Astrocyte of the spinal cord (primary cell): Measurements from ENCODE around the gene FANCD2.

Experiments
- DNase-seq: peaks from one replicate; pipeline ENCODE4 v3.0.0; 2011; ENCODE audit warnings: low read depth, low spot score
- H3K4me3 ChIP-seq: 2 replicates; pipeline ENCODE4 v1.5.1; 2011; ENCODE audit warnings: low read depth, mild to moderate bottlenecking, low read length, moderate library complexity
- in situ Hi-C: cut with HindIII; loops from 2 replicates; pipeline ENCODE4 v1.10.0; 2017; ENCODE audit warnings: low sequenced_read_pairs
- TF ChIP-seq, protein P1 (sequence below): IDR thresholded peaks from 2 replicates; pipeline ENCODE4 v1.5.1; 2012; ENCODE audit warnings: low read depth, mild to moderate bottlenecking, low read length, inconsistent platforms

FANCD2 gene

DNA sequence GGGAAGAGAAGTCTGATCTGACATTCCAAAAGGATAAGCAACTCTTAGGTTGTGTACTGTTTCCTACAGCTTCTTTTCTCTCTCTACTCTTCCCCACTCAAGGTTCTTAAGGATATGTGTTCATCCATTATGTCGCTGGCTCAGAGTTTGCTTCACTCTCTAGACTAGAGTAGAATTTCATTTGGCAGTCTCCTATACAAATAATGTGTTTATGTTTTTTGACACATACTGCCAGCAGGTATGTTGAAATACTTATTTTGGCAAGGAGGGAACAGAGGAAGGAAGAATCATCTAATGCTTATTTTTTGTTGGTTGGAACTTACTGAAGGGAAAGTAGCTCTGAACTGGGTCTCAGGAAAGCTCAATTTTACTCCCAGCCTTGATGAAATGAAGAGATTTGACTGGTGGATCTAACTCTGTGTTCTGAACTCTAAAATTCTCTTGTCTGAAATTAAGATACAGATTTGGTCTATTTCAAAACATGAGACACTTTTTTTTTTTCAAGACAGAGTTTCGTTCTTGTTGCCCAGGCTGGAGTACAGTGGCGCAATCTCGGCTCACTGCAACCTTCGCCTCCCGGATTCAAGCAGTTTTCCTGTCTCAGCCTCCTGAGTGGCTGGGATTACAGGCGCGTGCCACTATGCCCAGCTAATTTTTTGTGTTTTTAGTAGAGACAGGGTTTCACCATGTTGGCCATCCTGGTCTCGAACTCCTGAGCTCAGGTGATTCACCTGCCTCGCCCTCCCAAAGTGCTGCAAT is 32.0 kb upstream of the FANCD2 start:
- H3K4me3 ChIP-seq, result no peak overlapping the region

DNA sequence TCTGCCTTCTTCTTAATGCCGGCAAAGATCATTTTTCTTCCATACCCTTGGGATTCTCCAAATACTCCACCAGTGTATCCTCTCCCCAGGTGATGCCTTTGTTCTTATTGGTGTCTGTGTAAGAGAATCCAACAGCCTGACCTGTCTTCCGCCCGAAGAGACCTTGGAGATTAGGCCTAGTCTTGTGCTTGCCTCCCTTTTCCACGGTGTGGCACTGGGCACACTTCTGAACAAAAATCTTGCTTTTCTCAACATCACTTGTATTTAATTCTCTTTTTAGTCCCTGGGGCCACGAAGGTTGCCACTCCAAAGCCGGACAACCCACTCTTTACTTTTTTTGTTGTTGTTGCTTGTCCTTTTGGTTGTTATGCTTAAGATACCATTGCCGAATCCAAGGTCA is 25.6 kb upstream of the FANCD2 start:
- DNase-seq, result no peak
- TF ChIP-seq, protein P1, sequence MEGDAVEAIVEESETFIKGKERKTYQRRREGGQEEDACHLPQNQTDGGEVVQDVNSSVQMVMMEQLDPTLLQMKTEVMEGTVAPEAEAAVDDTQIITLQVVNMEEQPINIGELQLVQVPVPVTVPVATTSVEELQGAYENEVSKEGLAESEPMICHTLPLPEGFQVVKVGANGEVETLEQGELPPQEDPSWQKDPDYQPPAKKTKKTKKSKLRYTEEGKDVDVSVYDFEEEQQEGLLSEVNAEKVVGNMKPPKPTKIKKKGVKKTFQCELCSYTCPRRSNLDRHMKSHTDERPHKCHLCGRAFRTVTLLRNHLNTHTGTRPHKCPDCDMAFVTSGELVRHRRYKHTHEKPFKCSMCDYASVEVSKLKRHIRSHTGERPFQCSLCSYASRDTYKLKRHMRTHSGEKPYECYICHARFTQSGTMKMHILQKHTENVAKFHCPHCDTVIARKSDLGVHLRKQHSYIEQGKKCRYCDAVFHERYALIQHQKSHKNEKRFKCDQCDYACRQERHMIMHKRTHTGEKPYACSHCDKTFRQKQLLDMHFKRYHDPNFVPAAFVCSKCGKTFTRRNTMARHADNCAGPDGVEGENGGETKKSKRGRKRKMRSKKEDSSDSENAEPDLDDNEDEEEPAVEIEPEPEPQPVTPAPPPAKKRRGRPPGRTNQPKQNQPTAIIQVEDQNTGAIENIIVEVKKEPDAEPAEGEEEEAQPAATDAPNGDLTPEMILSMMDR, result no peak
- in situ Hi-C loops, result no loop called here
- no peak overlapping the region for H3K4me3 ChIP-seq

More for the DNA sequence above, 32.0 kb upstream of the FANCD2 start:
- TF ChIP-seq, protein P1, result no peak
- DNase-seq, result peak; percentile 50
- in situ Hi-C loops, result no loop called here

DNA sequence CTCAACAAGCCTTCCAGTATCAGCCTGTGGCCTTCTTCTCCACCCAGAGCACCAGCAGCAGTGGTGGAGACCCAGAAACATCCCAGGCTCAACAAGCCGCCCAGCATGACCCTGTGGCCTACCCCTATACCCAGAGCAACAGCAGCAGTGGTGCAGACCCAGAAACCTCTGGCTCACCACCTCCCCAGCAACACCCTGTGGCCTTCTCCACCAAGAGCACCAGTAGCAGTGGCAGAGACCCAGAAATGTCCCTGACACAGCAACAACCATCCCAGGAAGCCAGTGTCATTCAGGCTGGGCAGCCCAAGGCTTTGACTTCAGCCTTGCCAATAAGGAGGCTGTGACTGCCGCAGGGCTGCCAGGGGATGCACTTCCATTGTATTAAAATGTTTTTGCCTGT is 23.3 kb upstream of the FANCD2 start:
- in situ Hi-C loops, result no loop called here
- H3K4me3 ChIP-seq, result no peak overlapping the region
- DNase-seq, result no peak
- TF ChIP-seq, protein P1, result no peak

DNA sequence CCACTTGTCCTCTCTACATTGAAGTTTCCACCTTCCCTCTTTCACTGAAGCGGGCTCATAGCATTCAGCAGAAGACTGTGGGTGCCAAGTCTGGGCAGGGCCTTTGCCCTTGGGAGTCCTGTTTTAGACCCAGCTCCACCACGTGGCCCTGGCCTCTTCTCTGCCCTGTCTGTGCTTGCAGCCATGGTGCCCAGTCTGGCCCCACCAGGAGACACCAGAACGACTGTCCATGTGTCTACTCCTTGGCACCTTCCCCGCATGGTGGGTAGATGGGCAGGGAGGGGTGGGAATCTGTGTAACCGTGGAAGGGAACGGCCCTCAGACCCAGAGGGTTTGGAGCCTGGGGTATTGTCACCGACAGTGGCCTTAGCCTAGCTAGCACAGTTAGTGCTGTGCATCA is 21.7 kb upstream of the FANCD2 start:
- TF ChIP-seq, protein P1, result no peak
- H3K4me3 ChIP-seq, result no peak overlapping the region
- DNase-seq, result no peak
- in situ Hi-C loops, result no loop called here

DNA sequence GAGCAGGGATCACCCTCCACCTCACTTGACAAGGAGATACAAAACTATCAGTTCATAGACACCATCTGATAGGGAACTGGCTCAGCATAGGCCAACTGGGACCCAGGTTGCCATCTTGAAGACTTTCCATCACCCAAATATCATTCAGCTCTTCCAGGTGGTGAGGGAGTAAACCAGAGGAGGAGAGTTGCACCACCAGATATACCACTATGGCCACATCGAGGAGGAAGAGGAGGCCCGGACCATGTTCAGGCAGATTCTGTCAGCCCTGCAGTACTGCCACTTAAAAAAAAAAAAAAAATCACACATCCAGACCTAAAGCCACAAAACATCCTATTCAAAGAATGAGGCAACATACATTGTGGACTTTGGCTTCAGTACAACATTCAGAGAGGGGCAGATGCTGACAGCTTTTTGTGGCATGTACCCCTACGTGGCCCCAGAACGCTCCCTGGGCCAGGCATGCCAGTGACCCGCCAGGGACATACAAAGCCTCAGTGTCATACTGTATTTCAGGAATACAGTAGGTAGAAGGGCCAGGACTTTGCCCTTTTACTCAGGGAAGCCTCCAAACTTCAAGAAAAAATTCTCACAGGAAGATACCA is 21.2 kb upstream of the FANCD2 start:
- in situ Hi-C loops, result no loop called here
- no peak for DNase-seq
- TF ChIP-seq, protein P1, result no peak
- no peak overlapping the region for H3K4me3 ChIP-seq

DNA sequence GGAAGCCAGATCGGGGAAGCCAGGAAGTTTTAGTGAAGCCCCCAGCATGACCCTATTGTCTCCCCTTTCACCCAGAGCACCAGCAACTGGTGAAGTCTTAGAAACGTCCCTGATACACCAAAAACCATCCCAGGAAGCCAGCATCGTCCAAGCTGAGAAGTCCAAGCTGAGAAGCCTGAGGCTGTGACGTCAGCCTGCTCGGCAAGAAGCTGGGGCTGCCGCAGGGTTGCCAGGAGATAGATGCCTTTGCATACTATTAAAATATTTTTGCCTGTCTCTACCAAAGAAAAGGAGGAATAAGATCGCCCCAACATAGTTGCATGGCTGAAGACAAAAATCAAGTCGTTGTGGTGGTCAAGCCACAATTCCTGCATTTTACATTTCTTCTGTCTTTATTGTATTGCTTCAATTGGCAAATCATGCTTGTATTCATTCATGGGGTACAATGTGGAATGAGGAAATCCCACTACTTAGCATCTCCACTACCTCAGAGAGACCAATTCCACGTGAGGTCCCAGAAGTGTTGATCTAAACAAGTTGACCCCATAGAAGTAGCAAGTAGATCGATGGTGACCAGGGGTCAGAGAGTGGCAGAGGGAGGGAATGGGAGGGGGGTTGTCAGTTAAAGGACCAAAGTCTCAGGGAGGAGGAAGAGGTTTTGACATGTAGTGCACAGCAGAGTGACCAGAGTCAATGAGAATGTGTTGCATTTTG is 20.0 kb upstream of the FANCD2 start:
- TF ChIP-seq, protein P1, result no peak
- DNase-seq, result no peak
- no peak overlapping the region for H3K4me3 ChIP-seq
- in situ Hi-C loops, result no loop called here
